A549 (cell line): Measurements from ENCODE around the gene FAM161A.
"Not testable (repeated sequence)": the region's sequence is repeated elsewhere in the genome, so short reads cannot be mapped to it uniquely, and the experiment has no call there.

ENCODE experiments used
- CTCF ChIP-seq: fragments of >200 bp; sonication (Bioruptor Twin); formaldehyde crosslinking; IDR thresholded peaks from 3 replicates; pipeline ENCODE4 v1.5.1; 2016
- GATA3 ChIP-seq: IDR thresholded peaks from 2 replicates; pipeline ENCODE4 v1.6.1; 2012; ENCODE audit warnings: borderline replicate concordance
- NFE2L2 ChIP-seq: fragments of 150-350 bp; conservative IDR thresholded peaks from 2 replicates; pipeline ENCODE4 v1.6.1; 2014; ENCODE audit warnings: low read length
- RAD21 ChIP-seq, 2 experiments: fragments of >200 bp in 1 of 2; sonication (Bioruptor Twin) in 1 of 2; formaldehyde crosslinking in 1 of 2; IDR thresholded peaks in 1 of 2; conservative IDR thresholded peaks in 1 of 2; 2 replicates in 1 of 2; 3 replicates in 1 of 2; pipeline ENCODE4 v1.6.1; 2012 to 2018; ENCODE audit warnings: inconsistent platforms in 1 of 2

GRCh38 chr2:61808693-61809092 lies 45.2 kb downstream of the FAM161A start:
- not testable (repeated sequence) for TF ChIP-seq RAD21 (conservative IDR thresholded peaks at IDR 0.05 in 1 of 2, IDR thresholded peaks at IDR 0.05 in 1 of 2); NFE2L2; CTCF; GATA3
